ENCODE results near the gene CASP10.

CASP10 gene

GRCh38 chr2:201195331-201195730 is 12.4 kb downstream of the CASP10 start:
- no peak overlapping the region for H3K4me3 ChIP-seq (ENCODE audit: low read depth, low read length)

GRCh38 chr2:201196003-201196402 is 13.1 kb downstream of the CASP10 start:
- H3K4me3 ChIP-seq (ENCODE audit: low read depth, low read length): no peak overlapping the region

GRCh38 chr2:201196803-201197202 is 13.9 kb downstream of the CASP10 start:
- H3K4me3 ChIP-seq (ENCODE audit: low read depth, low read length): no peak overlapping the region

- H3K4me3 ChIP-seq (ENCODE audit: low read depth, low read length): no peak overlapping the region
Measured at GRCh38 chr2:201197781-201198180, 14.8 kb downstream of the CASP10 start.

- H3K4me3 ChIP-seq (ENCODE audit: low read depth, low read length): no peak overlapping the region
Measured at GRCh38 chr2:201199847-201200246, 16.9 kb downstream of the CASP10 start.

GRCh38 chr2:201200345-201200744 is 17.4 kb downstream of the CASP10 start:
- no peak overlapping the region for H3K4me3 ChIP-seq (ENCODE audit: low read depth, low read length)

- H3K4me3 ChIP-seq (ENCODE audit: low read depth, low read length): no peak overlapping the region
Measured at GRCh38 chr2:201201371-201201770, 18.4 kb downstream of the CASP10 start.

- no peak overlapping the region for H3K4me3 ChIP-seq (ENCODE audit: low read depth, low read length)
Measured at GRCh38 chr2:201203916-201204654, 21.1 kb downstream of the CASP10 start.

GRCh38 chr2:201204655-201205514 is 21.9 kb downstream of the CASP10 start:
- no peak overlapping the region for H3K4me3 ChIP-seq (ENCODE audit: low read depth, low read length)

GRCh38 chr2:201205515-201205849 is 22.5 kb downstream of the CASP10 start:
- H3K4me3 ChIP-seq (ENCODE audit: low read depth, low read length): no peak overlapping the region

GRCh38 chr2:201208563-201209252 is 25.8 kb downstream of the CASP10 start:
- H3K4me3 ChIP-seq (ENCODE audit: low read depth, low read length): no peak overlapping the region

- H3K4me3 ChIP-seq (ENCODE audit: low read depth, low read length): no peak overlapping the region
Measured at GRCh38 chr2:201215963-201216362, 33.0 kb downstream of the CASP10 start.

GRCh38 chr2:201216918-201217317 is 34.0 kb downstream of the CASP10 start:
- H3K4me3 ChIP-seq (ENCODE audit: low read depth, low read length): no peak overlapping the region

GRCh38 chr2:201218780-201219179 is 35.8 kb downstream of the CASP10 start:
- H3K4me3 ChIP-seq (ENCODE audit: low read depth, low read length): no peak overlapping the region

- H3K4me3 ChIP-seq (ENCODE audit: low read depth, low read length): no peak overlapping the region
Measured at GRCh38 chr2:201219328-201220096, 36.6 kb downstream of the CASP10 start.

GRCh38 chr2:201220102-201220570 is 37.2 kb downstream of the CASP10 start:
- H3K4me3 ChIP-seq (ENCODE audit: low read depth, low read length): no peak overlapping the region

- H3K4me3 ChIP-seq (ENCODE audit: low read depth, low read length): no peak overlapping the region
Measured at GRCh38 chr2:201223089-201224073, 40.4 kb downstream of the CASP10 start.

GRCh38 chr2:201228271-201228911 is 45.5 kb downstream of the CASP10 start:
- no peak overlapping the region for H3K4me3 ChIP-seq (ENCODE audit: low read depth, low read length)

- H3K4me3 ChIP-seq (ENCODE audit: low read depth, low read length): no peak overlapping the region
Measured at GRCh38 chr2:201228912-201229290, 46.0 kb downstream of the CASP10 start.

Data from iPS-11a (cell line).